Skin epidermis (tissue), 12 donors: ENCODE data around the gene BCAS3.
"Not testable (repeated sequence)": the region's sequence is repeated elsewhere in the genome, so short reads cannot be mapped to it uniquely, and the experiment has no call there.

Experiments
- H3K27ac ChIP-seq, 21 experiments: fragments of 200-600 bp; sonication (generic) in 11 of 21; one replicate each; pipeline ENCODE4 v1.5.0; 2020; ENCODE audit warnings: mild to moderate bottlenecking in 3 of 21, inconsistent platforms in 2 of 21, moderate library complexity in 2 of 21
- H3K4me3 ChIP-seq, 7 experiments: fragments of 200-600 bp; sonication (generic) in 2 of 7; one replicate each; pipeline ENCODE4 v1.5.0; 2020; ENCODE audit warnings: inconsistent platforms in 2 of 7, mild to moderate bottlenecking in 2 of 7, moderate library complexity in 1 of 7

BCAS3 gene

DNA sequence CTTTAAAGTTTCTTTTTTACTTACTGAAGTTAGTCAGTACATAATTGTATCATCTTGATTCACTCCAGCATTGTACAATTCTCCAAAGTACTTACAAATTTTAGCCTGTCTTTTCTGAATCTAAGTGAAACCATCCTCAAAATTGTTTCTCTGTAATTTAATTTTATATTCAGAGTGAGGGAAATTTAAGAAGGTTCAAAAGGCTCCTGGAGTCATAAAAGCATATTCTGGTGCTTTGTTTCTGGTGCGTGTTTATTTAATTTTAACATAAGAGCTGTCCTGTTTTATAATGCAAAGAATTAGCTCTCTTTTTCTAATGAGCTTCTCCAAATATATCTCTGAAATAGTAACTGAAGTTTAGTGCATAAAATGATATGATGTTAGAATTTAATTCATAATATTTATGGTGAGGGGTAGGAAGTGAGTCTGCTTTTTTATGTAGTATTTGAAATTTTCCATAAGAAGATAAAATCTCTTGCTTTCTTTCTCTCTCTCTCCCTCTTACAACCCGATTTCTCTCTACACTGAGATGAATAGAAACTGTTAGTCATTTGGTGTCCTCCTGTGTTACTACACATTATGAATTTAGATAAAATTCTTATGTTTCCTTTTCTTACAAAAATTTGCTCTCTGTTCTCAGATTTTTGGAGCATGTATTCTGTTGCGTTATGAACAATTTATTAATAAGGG, 339.8 kb downstream of the BCAS3 start:
- Histone ChIP-seq H3K4me3 (no peak overlapping the region), H3K27ac (no peak overlapping the region)

GRCh38 chr17:61018938-61019337, 341.3 kb downstream of the BCAS3 start:
- H3K4me3 ChIP-seq, result no peak overlapping the region
- H3K27ac ChIP-seq, result no peak overlapping the region

GRCh38 chr17:61023996-61024395, 346.3 kb downstream of the BCAS3 start:
- H3K27ac ChIP-seq, result no peak overlapping the region

DNA sequence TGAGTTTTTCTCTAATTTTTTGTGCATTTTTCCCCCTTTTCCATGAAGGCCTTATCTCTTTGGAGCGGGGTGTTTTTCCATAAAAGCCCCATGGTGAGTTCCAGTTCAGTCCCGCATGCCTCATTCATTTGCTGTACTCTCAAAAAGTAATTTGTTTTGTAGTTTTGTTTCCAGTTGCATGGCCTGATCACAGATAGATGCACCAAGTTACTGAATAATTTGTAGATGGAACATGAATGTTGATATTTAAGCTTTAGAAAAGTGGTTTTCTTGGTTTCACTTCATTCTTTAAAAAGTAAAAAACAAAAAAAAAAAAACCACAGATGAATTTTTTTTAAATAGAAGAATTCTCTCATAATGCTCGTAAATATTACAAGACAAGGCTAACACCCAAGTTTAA, 349.2 kb downstream of the BCAS3 start:
- Histone ChIP-seq H3K4me3 (no peak overlapping the region), H3K27ac (no peak overlapping the region)

More at GRCh38 chr17:61023996-61024395, 346.3 kb downstream of the BCAS3 start:
- no peak overlapping the region for H3K4me3 ChIP-seq

- Histone ChIP-seq H3K4me3 (no peak overlapping the region), H3K27ac (no peak overlapping the region)
Measured at GRCh38 chr17:61029181-61029580, 351.5 kb downstream of the BCAS3 start.

DNA sequence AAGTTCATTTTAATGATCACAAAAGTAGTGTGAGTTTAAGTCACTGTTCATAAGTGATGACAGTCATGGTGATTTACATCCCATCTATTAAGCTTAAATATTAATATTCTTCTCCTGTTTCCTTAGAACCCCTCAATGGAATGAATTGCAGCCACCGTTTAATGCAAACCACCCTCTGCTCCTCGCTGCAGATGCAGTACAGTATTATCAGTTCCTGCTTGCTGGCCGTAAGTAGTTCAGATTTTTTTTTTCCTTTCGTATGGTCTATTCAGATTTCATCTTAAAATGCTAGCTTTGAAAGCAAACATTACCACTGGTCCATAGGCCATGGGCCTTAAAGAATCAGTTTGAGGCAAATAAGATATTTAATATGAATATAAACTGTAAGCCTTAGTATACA, 363.0 kb downstream of the BCAS3 start:
- Histone ChIP-seq H3K27ac (no peak overlapping the region), H3K4me3 (no peak overlapping the region)

- not testable (repeated sequence) for H3K4me3 ChIP-seq, H3K27ac ChIP-seq
Measured at GRCh38 chr17:61042348-61042747, 364.7 kb downstream of the BCAS3 start.

DNA sequence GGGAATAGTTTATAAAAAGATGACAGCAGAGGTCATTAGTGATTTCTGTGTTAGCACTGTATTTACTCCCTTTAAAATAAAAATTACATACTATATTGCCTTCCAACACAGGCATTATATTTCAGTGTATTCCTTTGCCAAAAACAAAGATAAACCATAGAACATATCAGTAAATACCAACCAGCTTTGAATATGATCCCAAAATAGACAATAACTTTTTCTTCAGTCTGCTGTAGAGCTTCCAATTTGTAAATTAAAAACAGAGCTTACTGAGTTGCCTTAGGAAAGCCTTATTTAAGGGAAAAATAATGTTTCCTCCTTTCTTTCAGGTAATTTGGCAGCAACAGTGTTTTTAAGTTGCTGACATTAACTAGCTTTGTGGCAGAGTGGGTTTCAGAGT, 369.9 kb downstream of the BCAS3 start:
- no peak overlapping the region for H3K27ac ChIP-seq
- H3K4me3 ChIP-seq, result no peak overlapping the region

DNA sequence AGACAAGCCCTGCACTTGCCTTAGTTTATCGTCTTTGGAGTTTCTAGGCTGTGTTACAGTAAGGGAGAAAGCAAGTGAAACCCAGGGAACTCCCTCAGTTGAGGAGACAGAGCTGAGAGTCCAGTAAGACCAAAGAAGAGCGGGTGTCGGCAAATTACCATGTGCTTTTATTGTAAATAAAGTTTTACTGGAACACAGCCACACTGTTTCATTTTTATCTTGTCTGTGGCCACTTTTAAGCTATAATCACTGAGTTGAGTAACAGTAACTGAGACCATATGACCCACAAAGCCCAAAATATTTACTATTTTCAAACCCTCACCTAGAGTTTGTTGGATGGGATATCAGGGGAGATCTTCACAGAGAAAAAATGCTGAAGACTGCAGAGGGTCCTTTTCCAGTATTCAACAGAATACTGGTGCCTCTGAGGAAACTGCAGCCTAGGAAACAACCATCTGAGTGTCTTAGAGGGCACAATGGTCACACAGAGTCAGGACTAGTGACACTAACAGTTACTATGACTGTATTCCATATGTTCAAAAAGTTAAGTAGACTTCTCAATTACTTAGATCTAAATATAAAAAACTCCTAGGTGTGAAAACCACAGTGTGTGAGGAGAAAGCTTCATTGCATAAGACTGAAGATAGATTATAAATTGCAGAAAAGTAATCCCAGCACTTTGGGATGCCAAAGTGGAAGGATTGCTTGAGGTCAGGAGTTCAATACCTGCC, 370.9 kb downstream of the BCAS3 start:
- Histone ChIP-seq H3K27ac (no peak overlapping the region), H3K4me3 (no peak overlapping the region)

DNA sequence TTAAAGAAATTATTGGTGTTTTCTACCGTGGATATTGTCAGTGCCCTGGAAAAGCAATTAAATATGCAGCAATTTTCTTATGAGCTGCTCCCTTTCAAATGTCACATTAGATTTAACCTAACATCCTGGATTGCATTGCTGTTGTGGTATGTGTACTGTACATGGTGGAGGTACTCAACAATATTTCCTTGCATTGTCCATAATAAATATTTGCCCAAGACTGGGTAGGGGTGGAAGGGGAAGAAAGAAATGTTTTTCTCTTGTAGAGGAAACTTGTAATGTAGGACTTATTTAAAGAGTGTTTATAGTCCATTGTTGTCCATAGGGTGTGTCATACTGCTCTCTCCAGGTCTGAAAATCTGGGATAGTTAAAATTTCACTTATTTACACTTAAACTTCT, 375.8 kb downstream of the BCAS3 start:
- Histone ChIP-seq H3K4me3 (no peak overlapping the region), H3K27ac (no peak overlapping the region)

- Histone ChIP-seq H3K27ac (no peak overlapping the region), H3K4me3 (no peak overlapping the region)
Measured at GRCh38 chr17:61054436-61054835, 376.8 kb downstream of the BCAS3 start.

- Histone ChIP-seq H3K4me3 (no peak overlapping the region), H3K27ac (no peak overlapping the region)
Measured at GRCh38 chr17:61057257-61057656, 379.6 kb downstream of the BCAS3 start.

- Histone ChIP-seq H3K27ac (no peak overlapping the region), H3K4me3 (no peak overlapping the region)
Measured at GRCh38 chr17:61058066-61058465, 380.4 kb downstream of the BCAS3 start.

DNA sequence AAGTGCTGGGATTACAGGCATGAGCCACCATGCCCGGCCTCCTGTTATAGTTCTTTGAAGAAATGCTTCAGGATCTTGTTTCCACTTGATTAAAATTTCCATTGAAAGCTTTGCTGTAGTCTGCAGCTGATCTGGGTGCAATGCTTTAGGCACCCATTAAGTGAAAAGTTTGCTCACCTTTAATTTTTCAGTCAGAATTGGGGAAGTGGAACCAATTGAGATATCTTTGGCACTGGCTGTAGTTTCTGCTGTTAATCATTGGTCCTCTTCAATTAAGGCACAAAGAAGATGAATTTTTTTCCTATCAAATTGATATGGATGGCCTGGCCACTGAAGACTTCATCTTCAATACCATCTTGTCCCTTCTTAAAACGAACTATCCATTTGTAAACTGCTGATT, 385.9 kb downstream of the BCAS3 start:
- H3K27ac ChIP-seq, result no peak overlapping the region
- H3K4me3 ChIP-seq, result no peak overlapping the region

- no peak overlapping the region for H3K4me3 ChIP-seq
- no peak overlapping the region for H3K27ac ChIP-seq
Measured at GRCh38 chr17:61064087-61064951, 386.7 kb downstream of the BCAS3 start.

GRCh38 chr17:61065263-61065773, 387.7 kb downstream of the BCAS3 start:
- Histone ChIP-seq H3K4me3 (no peak overlapping the region), H3K27ac (no peak overlapping the region)

DNA sequence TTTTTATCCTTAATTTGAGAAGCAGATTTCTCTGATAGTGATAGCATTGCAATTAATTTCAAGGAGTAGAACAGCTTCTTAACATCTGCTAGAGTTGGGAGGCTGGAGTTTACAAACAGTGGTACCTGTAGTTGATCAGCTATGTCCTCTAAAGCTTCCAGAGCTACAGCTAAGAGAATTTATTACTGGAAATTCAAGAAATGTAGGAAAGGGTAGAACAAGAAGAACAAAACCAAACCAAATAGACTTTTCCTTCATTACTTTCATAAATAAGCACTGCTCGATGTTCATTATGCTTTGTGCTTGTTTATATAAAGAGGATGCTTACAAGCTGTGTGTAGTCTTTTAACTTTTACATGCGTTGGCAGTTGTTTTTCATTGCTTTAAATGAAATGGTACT, 388.4 kb downstream of the BCAS3 start:
- H3K27ac ChIP-seq, result no peak overlapping the region

DNA sequence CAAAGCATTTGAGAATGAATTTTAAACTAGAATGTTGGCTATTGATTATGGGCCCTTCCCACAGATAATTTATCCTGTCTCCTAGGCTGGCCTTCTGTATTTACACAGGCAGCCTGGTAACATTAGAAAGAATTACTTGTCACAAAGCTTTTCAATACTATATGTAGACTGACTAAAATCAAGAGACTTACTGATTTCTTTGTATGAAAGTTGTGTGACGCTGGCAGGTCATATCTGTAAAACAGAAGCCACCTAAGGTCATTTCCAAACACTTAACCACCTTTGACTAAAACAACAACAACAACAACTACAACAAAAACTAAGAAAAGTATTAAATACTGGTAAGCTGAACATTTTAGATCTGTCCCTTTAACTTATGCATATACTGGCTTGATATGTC, 393.0 kb downstream of the BCAS3 start:
- H3K4me3 ChIP-seq, result no peak overlapping the region

More for the DNA sequence above, 388.4 kb downstream of the BCAS3 start:
- no peak overlapping the region for H3K4me3 ChIP-seq

DNA sequence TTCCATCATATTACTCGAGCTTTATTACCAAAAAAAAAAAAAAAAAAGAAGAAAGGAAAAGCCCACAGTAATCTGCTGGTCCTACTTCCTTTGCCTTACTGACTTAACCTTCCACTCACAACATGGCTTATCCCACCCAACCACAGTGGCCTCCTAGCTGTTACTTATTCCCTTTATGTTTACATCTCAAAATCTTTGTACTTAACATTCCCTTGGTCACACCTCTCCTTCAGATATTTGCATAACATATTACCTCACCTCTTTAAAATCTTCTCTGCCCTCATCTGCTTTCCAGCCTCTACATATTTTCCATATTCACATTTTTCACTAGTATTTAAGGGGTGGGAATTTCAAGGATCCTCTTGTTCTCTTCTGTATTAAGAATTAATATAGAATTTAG, 395.0 kb downstream of the BCAS3 start:
- Histone ChIP-seq H3K27ac (no peak overlapping the region), H3K4me3 (no peak overlapping the region)

More for the DNA sequence above, 393.0 kb downstream of the BCAS3 start:
- H3K27ac ChIP-seq, result no peak overlapping the region

GRCh38 chr17:61073131-61073530, 395.5 kb downstream of the BCAS3 start:
- Histone ChIP-seq H3K4me3 (no peak overlapping the region), H3K27ac (no peak overlapping the region)
